HepG2 (cell line): Measurements from ENCODE around the gene ANTKMT. TPM values are rescaled to one million over a fixed set of nuclear protein-coding genes. Genes with fewer than 3 reads are reported as not detected.

Experiments used
- ATAC-seq: fragments of 200-7000 bp; cut with Tn5 transposase; 3 replicates; pipeline ENCODE4 v1.9.1; 2020; ENCODE audit warnings: mild to moderate bottlenecking, moderate library complexity
- BruUV-seq: library from RNA; stranded (reverse); fragments of 400-500 nt; replicated peaks from 2 replicates; lab custom pipeline; 2021; lab: Mats Ljungman, UMichigan
- CTCF ChIA-PET: fragments of 300-600 bp; formaldehyde crosslinking; extraction: SDS; loops from one replicate; lab custom pipeline; 2021; ENCODE audit warnings: low total read pairs, inconsistent platforms, low intra/inter-chr PET ratio; lab: Yijun Ruan, JAX
- POLR2A ChIA-PET: fragments of 350-600 bp; sonication (Branson Sonifier 250); formaldehyde crosslinking; loops from one replicate; lab custom pipeline; 2020; ENCODE audit warnings: antibody characterized with exemption, inconsistent platforms; lab: Yijun Ruan, JAX
- DNase-seq: peaks from one replicate; pipeline ENCODE4 v3.0.0-alpha.2; 2015; ENCODE audit warnings: low spot score
- FAIRE-seq: peaks from 3 replicates; lab custom pipeline; 2011; peaks lifted over from hg19 to GRCh38; lab: Jason Lieb, UNC
- H2AFZ ChIP-seq: one replicate; pipeline ENCODE4 v1.6.1; 2011; ENCODE audit warnings: low read length, inconsistent platforms
- H3K27ac ChIP-seq: fragments of 300-600 bp; 3 replicates; pipeline ENCODE4 v1.8.0; 2011; ENCODE audit warnings: mixed run types, mild to moderate bottlenecking, mixed read lengths, low read length, inconsistent platforms; ENCODE audit not compliant: insufficient read depth; ENCODE audit errors: extremely low read length
- H3K27me3 ChIP-seq, 2 experiments: fragments of 200-600 bp in 1 of 2; 2 replicates in 1 of 2; 3 replicates in 1 of 2; pipeline versions ENCODE4 v1.6.0 to v1.8.0; 2011; ENCODE audit warnings: low read length in 2 of 2, mild to moderate bottlenecking in 2 of 2, moderate library complexity in 2 of 2, inconsistent platforms in 1 of 2; ENCODE audit not compliant: insufficient read depth in 2 of 2, control insufficient read depth in 1 of 2
- H3K36me3 ChIP-seq, 2 experiments: fragments of 200-600 bp in 1 of 2; replicated peaks in 1 of 2; 2 replicates in 1 of 2; 3 replicates in 1 of 2; pipeline versions ENCODE4 v1.5.1 to v1.8.0; 2011; ENCODE audit warnings: low read length in 2 of 2, inconsistent platforms in 1 of 2; ENCODE audit not compliant: insufficient read depth in 2 of 2, control insufficient read depth in 1 of 2
- H3K4me1 ChIP-seq: 2 replicates; pipeline ENCODE4 v1.5.1; 2012; ENCODE audit warnings: low read length, inconsistent platforms; ENCODE audit not compliant: insufficient read depth
- H3K4me2 ChIP-seq: 2 replicates; pipeline ENCODE4 v1.6.0; 2011; ENCODE audit warnings: low read depth, low read length, inconsistent platforms
- H3K4me3 ChIP-seq, 3 experiments: fragments of 200-600 bp in 1 of 3; sonication (generic), shearing (Covaris generic) in 1 of 3; replicated peaks in 1 of 3; 2 replicates each; pipeline ENCODE4 v1.5.1; 2011 to 2016; ENCODE audit warnings: low read length in 3 of 3, inconsistent platforms in 2 of 3, low read depth in 2 of 3, mild to moderate bottlenecking in 2 of 3, control low read depth in 1 of 3, mixed read lengths in 1 of 3; ENCODE audit not compliant: insufficient read depth in 1 of 3
- H3K79me2 ChIP-seq: one replicate; pipeline ENCODE4 v1.6.1; 2011; ENCODE audit warnings: low read length, inconsistent platforms; ENCODE audit not compliant: insufficient read depth
- H3K9ac ChIP-seq: 2 replicates; pipeline ENCODE4 v1.6.0; 2011; ENCODE audit warnings: mild to moderate bottlenecking, low read depth, low read length, inconsistent platforms; ENCODE audit not compliant: insufficient read depth
- H3K9me3 ChIP-seq: 2 replicates; pipeline ENCODE4 v1.5.1; 2012; ENCODE audit warnings: mild to moderate bottlenecking, low read length
- H4K20me1 ChIP-seq: 2 replicates; pipeline ENCODE4 v1.6.0; 2011; ENCODE audit warnings: inconsistent platforms, mild to moderate bottlenecking, low read length, moderate library complexity; ENCODE audit not compliant: insufficient read depth
- DMTF1 ChIP-seq: sonication (generic); formaldehyde crosslinking; IDR thresholded peaks from 2 replicates; pipeline ENCODE4 v1.4.0; 2020; ENCODE audit warnings: mild to moderate bottlenecking, missing genetic modification reagents
- FOSL1 ChIP-seq: sonication (generic); formaldehyde crosslinking; IDR thresholded peaks from 2 replicates; pipeline ENCODE4 v1.9.0; 2021; ENCODE audit warnings: missing genetic modification reagents, borderline replicate concordance
- ZNF792 ChIP-seq: IDR thresholded peaks from 2 replicates; pipeline ENCODE4 v1.6.1; 2016
- WGBS: methylation state at CpG from one replicate; pipeline ENCODE4 v1.1.6; 2017; ENCODE audit warnings: low lambda C conversion rate; 5-methylcytosine and 5-hydroxymethylcytosine counted together
- in situ Hi-C: cut with HindIII; loops from 2 replicates; pipeline ENCODE4 v1.10.0; 2017; ENCODE audit warnings: low pct_unique_long_range_greater_than_20kb; ENCODE audit not compliant: extremely low pct_ligation_motif_present
- intact Hi-C: fragments of 100-400 bp; cut with micrococcal nuclease; formaldehyde crosslinking; loops from one replicate; pipeline ENCODE4 v1.10.0; 2022; ENCODE audit not compliant: unreplicated experiment
- polyA plus RNA-seq, 8 experiments: library from polyadenylated mRNA; depleted of rRNA in 3 of 8; stranded (reverse) in 7 of 8; unstranded in 1 of 8; fragments of >200 nt; fragmentation: Illumina TruSeq in 4 of 8; extraction: Trizol in 4 of 8; gene quantifications; 2 replicates each; pipeline versions ENCODE4 v1.2.1 to v1.2.3, GENCODE V29; 2011 to 2016; ENCODE audit warnings: low read depth in 4 of 8, missing spikeins in 1 of 8, mixed read lengths in 1 of 8; ENCODE audit not compliant: insufficient read depth in 1 of 8
- total RNA-seq, 5 experiments: library from RNA; depleted of rRNA; stranded (reverse); fragments of >200 nt; fragmentation: Illumina TruSeq; extraction: Trizol; gene quantifications; 2 replicates each; pipeline ENCODE4 v1.2.3, GENCODE V29; 2016; ENCODE audit warnings: low read depth in 1 of 5
- TF ChIP-seq, protein P1 (sequence below): fragments of 450-650 bp; IDR thresholded peaks from 2 replicates; pipeline ENCODE4 v1.6.1; 2017; ENCODE audit warnings: mild to moderate bottlenecking

The ANTKMT gene
- total and polyA plus RNA-seq, 2 of the 13 experiments (the other 11 are each of a cell fraction or from before 2014, with no cell fraction given) = 7.5 to 47.8 TPM

DNA sequence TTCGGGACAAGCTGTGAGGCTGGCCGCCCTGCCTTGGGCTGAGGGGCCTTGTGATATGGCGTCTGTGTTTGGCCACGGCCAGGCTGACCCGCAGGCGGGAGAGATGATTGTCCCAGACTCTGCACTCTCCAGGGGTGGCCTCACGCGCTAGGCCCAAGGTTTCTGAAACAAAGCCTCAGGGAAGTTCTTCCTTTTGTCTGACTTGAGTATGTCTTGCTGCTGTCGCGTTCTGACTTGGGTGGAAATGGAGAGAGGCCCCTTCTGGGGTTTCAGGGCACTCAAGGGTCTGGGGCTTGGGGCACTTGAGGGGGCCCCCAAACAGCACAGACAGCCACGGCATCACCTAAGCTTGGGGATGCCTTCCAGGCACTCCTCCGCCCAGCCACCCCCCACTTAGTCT, 9.9 kb upstream of the ANTKMT start:
- Histone ChIP-seq H2AFZ (no peak overlapping the region), H4K20me1 (no peaks in the 10 kb centered on the region), H3K27ac (no peak overlapping the region), H3K4me1 (peaks cover 25% of the 10 kb centered on the region), H3K79me2 (no peaks in the 10 kb centered on the region), H3K27me3 (peaks cover 8 to 49% of the 10 kb centered on the region in 2 experiments; a peak in 4 of 5 replicates), H3K9ac (no peak overlapping the region), H3K9me3 (no peaks in the 10 kb centered on the region), H3K4me2 (no peak overlapping the region), H3K36me3 (no peaks in the 10 kb centered on the region), H3K4me3 (no peak overlapping the region)
- FAIRE-seq (no peak), ATAC-seq (no peak), DNase-seq (no peak)
- POLR2A ChIA-PET = no interaction called here
- in situ Hi-C loops (loop anchor here (5.0 kb wide), 1 partner anchor 76 kb away; the partner anchor contains the start of genes CHTF18 and RPUSD1), intact Hi-C loops (no loop called here)
- WGBS = 19% methylated on average over 6 of the region's 12 CpGs
- CTCF ChIA-PET = interaction anchor here (0.7 to 2.3 kb wide), 4 partner anchors 23 to 76 kb away, joined by 3 to 19 read pairs (median 10); no protein-coding TSS in a partner anchor
- BruUV-seq = no TSS peak
- TF ChIP-seq, protein P1, sequence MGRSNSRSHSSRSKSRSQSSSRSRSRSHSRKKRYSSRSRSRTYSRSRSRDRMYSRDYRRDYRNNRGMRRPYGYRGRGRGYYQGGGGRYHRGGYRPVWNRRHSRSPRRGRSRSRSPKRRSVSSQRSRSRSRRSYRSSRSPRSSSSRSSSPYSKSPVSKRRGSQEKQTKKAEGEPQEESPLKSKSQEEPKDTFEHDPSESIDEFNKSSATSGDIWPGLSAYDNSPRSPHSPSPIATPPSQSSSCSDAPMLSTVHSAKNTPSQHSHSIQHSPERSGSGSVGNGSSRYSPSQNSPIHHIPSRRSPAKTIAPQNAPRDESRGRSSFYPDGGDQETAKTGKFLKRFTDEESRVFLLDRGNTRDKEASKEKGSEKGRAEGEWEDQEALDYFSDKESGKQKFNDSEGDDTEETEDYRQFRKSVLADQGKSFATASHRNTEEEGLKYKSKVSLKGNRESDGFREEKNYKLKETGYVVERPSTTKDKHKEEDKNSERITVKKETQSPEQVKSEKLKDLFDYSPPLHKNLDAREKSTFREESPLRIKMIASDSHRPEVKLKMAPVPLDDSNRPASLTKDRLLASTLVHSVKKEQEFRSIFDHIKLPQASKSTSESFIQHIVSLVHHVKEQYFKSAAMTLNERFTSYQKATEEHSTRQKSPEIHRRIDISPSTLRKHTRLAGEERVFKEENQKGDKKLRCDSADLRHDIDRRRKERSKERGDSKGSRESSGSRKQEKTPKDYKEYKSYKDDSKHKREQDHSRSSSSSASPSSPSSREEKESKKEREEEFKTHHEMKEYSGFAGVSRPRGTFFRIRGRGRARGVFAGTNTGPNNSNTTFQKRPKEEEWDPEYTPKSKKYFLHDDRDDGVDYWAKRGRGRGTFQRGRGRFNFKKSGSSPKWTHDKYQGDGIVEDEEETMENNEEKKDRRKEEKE = no peak
- TF ChIP-seq ZNF792 (no peak), FOSL1 (CRISPR knock-in tag) (no peak), DMTF1 (CRISPR knock-in tag) (no peak)
